Endothelial cell of umbilical vein (primary cell): ENCODE data around the gene NDRG2. TPM values are rescaled to one million over a fixed set of nuclear protein-coding genes. Genes with fewer than 3 reads are reported as not detected.
A peak's percentile ranks its signal among the peaks of the same experiment; 100 is the strongest.

Source experiments
- BruUV-seq: library from RNA; stranded (reverse); fragments of 400-500 nt; replicated peaks from 2 replicates; lab custom pipeline; 2021; lab: Mats Ljungman, UMichigan
- CTCF ChIA-PET: fragments of 300-600, 350-600 bp; sonication (Branson Sonifier 250); formaldehyde crosslinking; loops from one replicate; lab custom pipeline; 2021; ENCODE audit warnings: antibody characterized with exemption, inconsistent platforms; lab: Charles Lee
- POLR2A ChIA-PET: fragments of 300-600, 350-600 bp; sonication (Branson Sonifier 250); formaldehyde crosslinking; loops from one replicate; lab custom pipeline; 2021; ENCODE audit warnings: antibody characterized with exemption, inconsistent platforms; lab: Charles Lee
- DNase-seq: peaks from one replicate; pipeline ENCODE4 v3.0.0-alpha.2; 2011; ENCODE audit warnings: low read depth, low spot score
- FAIRE-seq: peaks from 2 replicates; lab custom pipeline; 2011; peaks lifted over from hg19 to GRCh38; lab: Jason Lieb, UNC
- H2AFZ ChIP-seq: 2 replicates; pipeline ENCODE4 v1.6.0; 2012; ENCODE audit warnings: low read depth, low read length, control low read depth, inconsistent platforms
- H3K27ac ChIP-seq: 2 replicates; pipeline ENCODE4 v1.5.1; 2011; ENCODE audit warnings: low read depth, mild to moderate bottlenecking, control low read depth, low read length, moderate library complexity; ENCODE audit not compliant: insufficient read depth
- H3K27me3 ChIP-seq, 2 experiments: 2 replicates each; pipeline versions ENCODE4 v1.6.0 to v1.6.1; 2011; ENCODE audit warnings: low read length in 2 of 2, mixed read lengths in 1 of 2; ENCODE audit not compliant: control insufficient read depth in 2 of 2, insufficient read depth in 2 of 2
- H3K36me3 ChIP-seq, 2 experiments: 2 replicates in 1 of 2; 3 replicates in 1 of 2; pipeline ENCODE4 v1.5.1; 2011; ENCODE audit warnings: low read length in 2 of 2, mild to moderate bottlenecking in 1 of 2, moderate library complexity in 1 of 2; ENCODE audit not compliant: control insufficient read depth in 2 of 2, insufficient read depth in 2 of 2; ENCODE audit errors: extremely low read depth in 1 of 2
- H3K4me1 ChIP-seq: 3 replicates; pipeline ENCODE4 v1.5.1; 2011; ENCODE audit warnings: mild to moderate bottlenecking, low read length; ENCODE audit not compliant: control insufficient read depth, insufficient read depth; ENCODE audit errors: extremely low read depth
- H3K4me2 ChIP-seq: 2 replicates; pipeline ENCODE4 v1.6.1; 2011; ENCODE audit warnings: low read length, control low read depth, mixed read lengths; ENCODE audit not compliant: insufficient read depth
- H3K4me3 ChIP-seq, 3 experiments: fragments of 200-600 bp in 1 of 3; sonication (generic), shearing (Covaris generic) in 1 of 3; replicated peaks in 1 of 3; 2 replicates each; pipeline ENCODE4 v1.5.1; 2011 to 2016; ENCODE audit warnings: control low read depth in 3 of 3, low read length in 3 of 3, mild to moderate bottlenecking in 2 of 3, inconsistent platforms in 1 of 3, low read depth in 1 of 3, moderate library complexity in 1 of 3; ENCODE audit not compliant: insufficient read depth in 1 of 3
- H3K79me2 ChIP-seq: 2 replicates; pipeline ENCODE4 v1.6.0; 2012; ENCODE audit warnings: low read length, inconsistent platforms; ENCODE audit not compliant: control insufficient read depth, insufficient read depth
- H3K9ac ChIP-seq: replicated peaks from 2 replicates; pipeline ENCODE3; 2011; ENCODE audit warnings: low read length, control low read depth; ENCODE audit not compliant: insufficient read depth; ENCODE audit errors: extremely low read depth
- H3K9me1 ChIP-seq: replicated peaks from 3 replicates; pipeline ENCODE4 v1.6.0; 2011; ENCODE audit warnings: mild to moderate bottlenecking, low read length; ENCODE audit not compliant: control insufficient read depth, insufficient read depth; ENCODE audit errors: extremely low read depth
- H3K9me3 ChIP-seq: replicated peaks from 2 replicates; pipeline ENCODE4 v1.5.1; 2012; ENCODE audit warnings: low read length, inconsistent platforms; ENCODE audit not compliant: control insufficient read depth, insufficient read depth
- H4K20me1 ChIP-seq: replicated peaks from 2 replicates; pipeline ENCODE3; 2011; ENCODE audit warnings: mild to moderate bottlenecking, low read length; ENCODE audit not compliant: control insufficient read depth, insufficient read depth; ENCODE audit errors: extremely low read depth
- EZH2 ChIP-seq: IDR thresholded peaks from 2 replicates; pipeline ENCODE4 v1.6.1; 2012; ENCODE audit warnings: borderline replicate concordance, low read depth, mild to moderate bottlenecking, moderate library complexity, low read length, inconsistent platforms; ENCODE audit not compliant: severe bottlenecking
- FOS ChIP-seq: IDR thresholded peaks from 2 replicates; pipeline ENCODE4 v1.6.1; 2011; ENCODE audit warnings: mild to moderate bottlenecking, low read length, moderate library complexity, borderline replicate concordance; ENCODE audit not compliant: insufficient read depth
- GATA2 ChIP-seq: IDR thresholded peaks from 2 replicates; pipeline ENCODE4 v1.7.0; 2011; ENCODE audit warnings: low read depth, mild to moderate bottlenecking, moderate library complexity, mixed read lengths, low read length; ENCODE audit not compliant: insufficient read length, insufficient read depth
- JUN ChIP-seq: IDR thresholded peaks from 2 replicates; pipeline ENCODE4 v1.6.1; 2011; ENCODE audit warnings: borderline replicate concordance, low read depth; ENCODE audit not compliant: insufficient read length, insufficient read depth
- MAX ChIP-seq: IDR thresholded peaks from 2 replicates; pipeline ENCODE4 v1.6.1; 2011; ENCODE audit not compliant: insufficient read depth, insufficient read length
- MYC ChIP-seq: IDR thresholded peaks from one replicate; pipeline ENCODE4 v1.6.1; 2011; ENCODE audit warnings: mild to moderate bottlenecking, low read depth, low read length
- POLR2A ChIP-seq: IDR thresholded peaks from 2 replicates; pipeline ENCODE4 v1.6.1; 2012; ENCODE audit warnings: low read depth, mild to moderate bottlenecking, control low read depth, low read length
- dilution Hi-C: fragments of 300-500 bp; cut with MboI; formaldehyde crosslinking; loops from one replicate; pipeline ENCODE4 v1.15.0; 2019; ENCODE audit warnings: low sequenced_read_pairs; ENCODE audit not compliant: extremely low pct_ligation_motif_present
- intact Hi-C: fragments of 100-400 bp; cut with micrococcal nuclease; formaldehyde crosslinking; loops from one replicate; pipeline ENCODE4 v1.10.0; 2022
- polyA plus RNA-seq, 4 experiments: library from polyadenylated mRNA; depleted of rRNA in 3 of 4; stranded (reverse) in 3 of 4; unstranded in 1 of 4; fragments of >200 nt; gene quantifications; 2 replicates each; pipeline versions ENCODE4 v1.2.1 to v1.2.3, GENCODE V29; 2011 to 2012; ENCODE audit warnings: missing spikeins in 1 of 4
- total RNA-seq: library from RNA; stranded (reverse); gene quantifications from 2 replicates; pipeline ENCODE4 v1.2.3, GENCODE V29; 2021
- TF ChIP-seq, protein P1 (sequence below), 2 donors: IDR thresholded peaks; 1 replicate in 1 of 2; 2 replicates in 1 of 2; pipeline ENCODE4 v1.5.1; 2011; ENCODE audit warnings: low read length in 2 of 2, mild to moderate bottlenecking in 2 of 2, moderate library complexity in 2 of 2, control low read depth in 1 of 2, inconsistent platforms in 1 of 2, low read depth in 1 of 2; ENCODE audit not compliant: insufficient read depth in 1 of 2; ENCODE audit errors: extremely low read depth in 1 of 2

Gene NDRG2
- total and polyA plus RNA-seq, 2 donors (not counting 3 experiments of a cell fraction or from before 2014, with no cell fraction given): 0.54 TPM; not detected in 1

DNA sequence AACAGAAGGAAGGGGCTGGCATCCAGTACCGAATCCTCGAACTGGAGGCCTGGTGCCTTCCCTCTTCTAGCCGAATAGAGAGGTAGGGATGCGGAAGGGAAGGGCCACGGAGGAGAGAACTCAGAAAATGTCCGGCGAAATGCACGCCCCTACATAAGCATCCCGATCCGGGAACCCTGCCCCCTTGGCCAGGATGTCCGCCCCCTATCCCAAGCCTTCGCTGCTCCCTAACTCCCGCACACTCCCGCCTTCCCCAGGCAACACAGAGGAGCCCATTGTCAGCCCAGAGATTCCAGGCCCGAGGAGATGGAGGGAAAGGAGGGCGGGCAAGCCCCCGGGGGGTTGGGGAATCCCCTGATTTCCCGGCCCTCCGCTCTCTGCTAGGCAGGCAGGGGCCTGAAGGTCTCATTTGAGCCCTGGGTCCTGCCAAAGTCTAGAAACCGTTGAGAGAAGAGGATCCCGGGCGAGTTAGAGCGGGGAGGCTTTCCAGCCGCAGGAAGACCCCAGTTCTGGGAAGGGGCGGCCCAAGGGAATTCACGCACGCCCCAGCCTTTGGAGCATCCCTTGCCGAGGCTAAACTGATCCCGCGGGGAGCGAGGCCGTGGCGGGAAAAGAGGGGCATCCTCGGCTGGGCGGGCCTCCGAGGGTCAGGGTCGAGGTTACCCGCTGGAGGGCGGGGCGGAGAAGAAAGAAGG is 44.7 kb upstream of the NDRG2 start:
- Histone ChIP-seq H3K27ac (no peak overlapping the region), H3K9ac (no peak overlapping the region), H3K4me3 (peak overlapping the region in 1 of 3 experiments; percentile 54), H3K27me3 (peaks cover 21 to 41% of the 10 kb centered on the region in 2 experiments), H3K79me2 (no peaks in the 10 kb centered on the region), H3K36me3 (peaks cover 0 to 2% of the 10 kb centered on the region in 2 experiments), H3K9me3 (no peaks in the 10 kb centered on the region), H3K9me1 (no peaks in the 10 kb centered on the region), H3K4me2 (peak overlapping the region; percentile 44), H4K20me1 (no peaks in the 10 kb centered on the region), H3K4me1 (peaks cover 10% of the 10 kb centered on the region), H2AFZ (no peak overlapping the region)
- intact Hi-C loops: no loop called here
- ChIA-PET CTCF (interaction anchor here (0.6 to 4.3 kb wide), 16 partner anchors 10 to 108 kb away, joined by 3 to 203 read pairs (median 6); partner anchors contain the start of gene TMEM253), POLR2A (no interaction called here)
- FAIRE-seq (no peak), DNase-seq (no peak)
- TF ChIP-seq MYC (no peak), FOS (no peak), POLR2A (no peak), JUN (no peak), EZH2 (peak; percentile 97), GATA2 (no peak), MAX (no peak)
- TF ChIP-seq, protein P1, sequence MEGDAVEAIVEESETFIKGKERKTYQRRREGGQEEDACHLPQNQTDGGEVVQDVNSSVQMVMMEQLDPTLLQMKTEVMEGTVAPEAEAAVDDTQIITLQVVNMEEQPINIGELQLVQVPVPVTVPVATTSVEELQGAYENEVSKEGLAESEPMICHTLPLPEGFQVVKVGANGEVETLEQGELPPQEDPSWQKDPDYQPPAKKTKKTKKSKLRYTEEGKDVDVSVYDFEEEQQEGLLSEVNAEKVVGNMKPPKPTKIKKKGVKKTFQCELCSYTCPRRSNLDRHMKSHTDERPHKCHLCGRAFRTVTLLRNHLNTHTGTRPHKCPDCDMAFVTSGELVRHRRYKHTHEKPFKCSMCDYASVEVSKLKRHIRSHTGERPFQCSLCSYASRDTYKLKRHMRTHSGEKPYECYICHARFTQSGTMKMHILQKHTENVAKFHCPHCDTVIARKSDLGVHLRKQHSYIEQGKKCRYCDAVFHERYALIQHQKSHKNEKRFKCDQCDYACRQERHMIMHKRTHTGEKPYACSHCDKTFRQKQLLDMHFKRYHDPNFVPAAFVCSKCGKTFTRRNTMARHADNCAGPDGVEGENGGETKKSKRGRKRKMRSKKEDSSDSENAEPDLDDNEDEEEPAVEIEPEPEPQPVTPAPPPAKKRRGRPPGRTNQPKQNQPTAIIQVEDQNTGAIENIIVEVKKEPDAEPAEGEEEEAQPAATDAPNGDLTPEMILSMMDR (IDR thresholded peaks at IDR 0.05; ENCODE audit: extremely low read depth in 1 of 2, insufficient read depth in 1 of 2, low read depth in 1 of 2, low read length in 2 of 2): no peak
- dilution Hi-C loops: no loop called here
- no TSS peak for BruUV-seq
